Adrenal gland (tissue), 5 donors: ENCODE measurements around the gene ZNF184.

Experiments
- CTCF ChIP-seq, 6 experiments: fragments of 450-650 bp in 4 of 6; fragments of 200-600 bp in 2 of 6; sonication (generic) in 1 of 6; IDR thresholded peaks; 1 replicate in 5 of 6; 2 replicates in 1 of 6; pipeline versions ENCODE4 v1.5.1 to v1.8.0; 2016 to 2021; ENCODE audit warnings: antibody characterized with exemption in 6 of 6, mild to moderate bottlenecking in 2 of 6, moderate library complexity in 1 of 6
- POLR2A ChIP-seq, 2 donors: fragments of 450-650 bp; IDR thresholded peaks; one replicate each; pipeline ENCODE4 v1.6.1; 2017; ENCODE audit warnings: antibody characterized with exemption in 2 of 2, mild to moderate bottlenecking in 2 of 2, moderate library complexity in 1 of 2
- donor health status: DM: no; HTN: no; CAD: no.

GRCh38 chr6:27474172-27474465 lies 1.2 kb upstream of the ZNF184 start:
- peak in 1 of 2 donors; percentile 5 for TF ChIP-seq POLR2A (IDR thresholded peaks at IDR 0.05)
- TF ChIP-seq CTCF (IDR thresholded peaks at IDR 0.05): no peak
